ENCODE measurements around the gene MRAP.

GRCh38 chr21:32353002-32353711 is 54.5 kb downstream of the MRAP start:
- no peak for TF ChIP-seq POLR2A (IDR thresholded peaks at IDR 0.05)
- TF ChIP-seq CTCF (IDR thresholded peaks at IDR 0.05) = no peak
- no peak for TF ChIP-seq POLR2AphosphoS5 (IDR thresholded peaks at IDR 0.05; ENCODE audit: insufficient read depth in 1 of 2, low read depth in 1 of 2)

All from vagina (tissue), 2 donors.